ENCODE results near the gene TSPAN15.
"Not testable (repeated sequence)": the region's sequence is repeated elsewhere in the genome, so short reads cannot be mapped to it uniquely, and the experiment has no call there.

Gene TSPAN15

GRCh38 chr10:69505636-69506318 lies 54.5 kb downstream of the TSPAN15 start:
- Histone ChIP-seq H3K9me3 (no peaks in the 10 kb centered on the region), H3K27me3 (ENCODE audit: low read depth) (no peaks in the 10 kb centered on the region), H3K4me3 (no peak overlapping the region), H3K4me1 (no peaks in the 10 kb centered on the region), H3K36me3 (replicated peaks) (no peaks in the 10 kb centered on the region)
- DNase-seq (ENCODE audit: low spot score in 2 of 2), result no peak
- in situ Hi-C loops (cut with MboI; ENCODE audit: low sequenced_read_pairs), result loop anchor here (25.0 kb wide), 1 partner anchor 268 kb away; no protein-coding TSS in a partner anchor

DNA sequence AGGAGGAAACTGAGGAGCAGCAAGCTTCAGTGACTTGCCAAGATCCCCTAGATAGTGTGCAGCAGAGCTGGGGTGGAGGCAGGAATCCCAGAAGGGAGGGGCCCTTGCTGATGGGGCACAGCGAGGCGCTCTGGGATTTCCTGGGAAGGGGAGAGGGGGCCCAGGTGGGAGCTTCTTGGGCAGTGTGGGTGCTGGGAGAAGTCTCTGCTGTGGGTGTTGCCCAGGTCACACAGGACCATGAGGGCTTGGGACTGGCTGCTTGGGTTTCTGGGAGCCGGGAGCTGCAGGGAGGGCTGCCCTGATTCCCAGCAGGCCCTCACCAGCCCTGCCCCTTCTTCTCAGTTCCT lies 55.2 kb downstream of the TSPAN15 start:
- no peak for DNase-seq (ENCODE audit: low spot score in 2 of 2)
- H3K36me3 ChIP-seq (replicated peaks), result no peaks in the 10 kb centered on the region
- H3K4me3 ChIP-seq, result no peak overlapping the region
- no peaks in the 10 kb centered on the region for H3K9me3 ChIP-seq
- H3K27me3 ChIP-seq (ENCODE audit: low read depth), result no peaks in the 10 kb centered on the region
- in situ Hi-C loops (cut with MboI; ENCODE audit: low sequenced_read_pairs), result loop anchor here (25.0 kb wide), 1 partner anchor 269 kb away; no protein-coding TSS in a partner anchor
- no peaks in the 10 kb centered on the region for H3K4me1 ChIP-seq

DNA sequence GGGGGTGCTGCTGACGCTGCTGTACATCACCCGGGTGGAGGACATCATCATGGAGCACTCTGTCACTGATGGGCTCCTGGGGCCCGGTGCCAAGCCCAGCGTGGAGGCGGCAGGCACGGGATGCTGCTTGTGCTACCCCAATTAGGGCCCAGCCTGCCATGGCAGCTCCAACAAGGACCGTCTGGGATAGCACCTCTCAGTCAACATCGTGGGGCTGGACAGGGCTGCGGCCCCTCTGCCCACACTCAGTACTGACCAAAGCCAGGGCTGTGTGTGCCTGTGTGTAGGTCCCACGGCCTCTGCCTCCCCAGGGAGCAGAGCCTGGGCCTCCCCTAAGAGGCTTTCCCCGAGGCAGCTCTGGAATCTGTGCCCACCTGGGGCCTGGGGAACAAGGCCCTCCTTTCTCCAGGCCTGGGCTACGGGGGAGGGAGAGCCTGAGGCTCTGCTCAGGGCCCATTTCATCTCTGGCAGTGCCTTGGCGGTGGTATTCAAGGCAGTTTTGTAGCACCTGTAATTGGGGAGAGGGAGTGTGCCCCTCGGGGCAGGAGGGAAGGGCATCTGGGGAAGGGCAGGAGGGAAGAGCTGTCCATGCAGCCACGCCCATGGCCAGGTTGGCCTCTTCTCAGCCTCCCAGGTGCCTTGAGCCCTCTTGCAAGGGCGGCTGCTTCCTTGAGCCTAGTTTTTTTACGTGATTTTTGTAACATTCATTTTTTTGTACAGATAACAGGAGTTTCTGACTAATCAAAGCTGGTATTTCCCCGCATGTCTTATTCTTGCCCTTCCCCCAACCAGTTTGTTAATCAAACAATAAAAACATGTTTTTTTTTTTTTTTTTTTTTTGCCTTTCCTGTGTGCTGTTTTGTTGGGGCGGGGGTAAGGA lies 55.8 kb downstream of the TSPAN15 start:
- Histone ChIP-seq H3K4me3 (no peak overlapping the region), H3K27me3 (ENCODE audit: low read depth) (no peaks in the 10 kb centered on the region), H3K9me3 (no peaks in the 10 kb centered on the region), H3K4me1 (no peaks in the 10 kb centered on the region), H3K36me3 (replicated peaks) (no peaks in the 10 kb centered on the region)
- in situ Hi-C loops (cut with MboI; ENCODE audit: low sequenced_read_pairs), result loop anchor here (25.0 kb wide), 1 partner anchor 270 kb away; no protein-coding TSS in a partner anchor
- DNase-seq (ENCODE audit: low spot score in 2 of 2), result no peak

GRCh38 chr10:69508738-69509340 lies 57.6 kb downstream of the TSPAN15 start:
- in situ Hi-C loops (cut with MboI; ENCODE audit: low sequenced_read_pairs), result loop anchor here (25.0 kb wide), 1 partner anchor 272 kb away; no protein-coding TSS in a partner anchor
- Histone ChIP-seq H3K36me3 (replicated peaks) (no peaks in the 10 kb centered on the region), H3K27me3 (ENCODE audit: low read depth) (no peaks in the 10 kb centered on the region), H3K4me1 (no peaks in the 10 kb centered on the region), H3K4me3 (no peak overlapping the region), H3K9me3 (no peaks in the 10 kb centered on the region)
- no peak for DNase-seq (ENCODE audit: low spot score in 2 of 2)

DNA sequence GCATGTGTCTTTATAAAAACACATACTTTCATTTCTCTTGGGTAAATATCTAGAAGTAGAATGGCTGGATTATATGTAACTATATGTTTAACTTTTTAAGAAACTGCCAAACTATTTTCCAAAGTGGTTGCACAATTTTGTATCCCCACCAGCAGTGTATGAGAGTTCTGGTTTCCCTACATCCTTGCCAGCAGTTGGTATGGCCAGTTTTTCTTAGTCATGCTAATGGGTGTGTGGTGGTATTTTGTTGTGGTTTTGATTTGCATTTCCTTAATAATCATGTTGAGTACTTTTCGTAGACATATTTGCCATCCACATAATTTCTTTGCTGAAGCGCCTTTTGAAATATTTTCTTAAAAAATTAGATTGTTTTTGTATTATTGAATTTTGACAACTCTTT lies 61.6 kb downstream of the TSPAN15 start:
- Histone ChIP-seq H3K4me1 (no peaks in the 10 kb centered on the region), H3K9me3 (no peaks in the 10 kb centered on the region), H3K27me3 (ENCODE audit: low read depth) (no peaks in the 10 kb centered on the region), H3K4me3 (no peak overlapping the region), H3K36me3 (replicated peaks) (no peaks in the 10 kb centered on the region)
- DNase-seq (ENCODE audit: low spot score in 2 of 2), result no peak
- in situ Hi-C loops (cut with MboI; ENCODE audit: low sequenced_read_pairs), result loop anchor here (25.0 kb wide), 1 partner anchor 276 kb away; no protein-coding TSS in a partner anchor

GRCh38 chr10:69513617-69514016 lies 62.4 kb downstream of the TSPAN15 start:
- Histone ChIP-seq H3K4me3 (no peak overlapping the region), H3K4me1 (no peaks in the 10 kb centered on the region), H3K27me3 (ENCODE audit: low read depth) (no peaks in the 10 kb centered on the region), H3K36me3 (replicated peaks) (no peaks in the 10 kb centered on the region), H3K9me3 (no peaks in the 10 kb centered on the region)
- DNase-seq (ENCODE audit: low spot score in 2 of 2), result no peak
- in situ Hi-C loops (cut with MboI; ENCODE audit: low sequenced_read_pairs), result loop anchor here (25.0 kb wide), 1 partner anchor 276 kb away; no protein-coding TSS in a partner anchor

DNA sequence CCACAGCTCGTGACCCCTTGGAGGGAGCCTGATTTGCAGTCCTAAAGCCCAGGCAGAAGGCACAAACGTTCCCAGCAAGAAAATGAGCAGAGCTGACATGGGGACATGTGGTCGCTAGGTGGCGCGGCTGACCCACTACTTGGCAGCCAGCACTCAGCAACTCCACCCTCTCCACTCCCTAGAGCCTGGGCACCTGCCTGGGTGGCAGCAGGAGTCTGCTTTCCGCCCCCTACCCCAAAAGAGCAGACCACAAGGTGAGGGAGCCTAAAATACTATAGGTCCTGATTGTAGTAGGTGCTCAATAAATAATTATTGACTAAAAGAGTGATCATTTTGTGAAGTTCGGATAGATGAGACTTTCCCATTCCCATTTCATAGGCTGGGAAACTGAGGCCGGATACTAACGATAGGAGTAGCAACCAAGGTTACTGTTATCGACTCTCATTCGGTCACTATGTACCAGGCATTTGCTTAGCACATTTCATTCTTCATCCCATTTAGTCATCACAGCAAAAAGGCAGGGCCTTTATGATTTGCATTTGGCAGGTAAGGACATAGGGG lies 64.5 kb downstream of the TSPAN15 start:
- no peaks in the 10 kb centered on the region for H3K27me3 ChIP-seq (ENCODE audit: low read depth)
- in situ Hi-C loops (cut with MboI; ENCODE audit: low sequenced_read_pairs), result loop anchor here (5.0 to 25.0 kb wide), 2 partner anchors 122 to 278 kb away; no protein-coding TSS in a partner anchor
- no peak overlapping the region for H3K4me3 ChIP-seq

GRCh38 chr10:69516316-69516715 lies 65.1 kb downstream of the TSPAN15 start:
- no peaks in the 10 kb centered on the region for H3K9me3 ChIP-seq
- H3K4me3 ChIP-seq, result no peak overlapping the region
- in situ Hi-C loops (cut with MboI; ENCODE audit: low sequenced_read_pairs), result loop anchor here (5.0 to 25.0 kb wide), 2 partner anchors 121 to 279 kb away; no protein-coding TSS in a partner anchor
- H3K4me1 ChIP-seq, result no peaks in the 10 kb centered on the region
- DNase-seq (ENCODE audit: low spot score in 2 of 2), result peak; percentile 8 to 71
- no peaks in the 10 kb centered on the region for H3K36me3 ChIP-seq (replicated peaks)
- H3K27me3 ChIP-seq (ENCODE audit: low read depth), result no peaks in the 10 kb centered on the region

More for the DNA sequence above, 64.5 kb downstream of the TSPAN15 start:
- Histone ChIP-seq H3K36me3 (replicated peaks) (no peaks in the 10 kb centered on the region), H3K9me3 (no peaks in the 10 kb centered on the region), H3K4me1 (no peaks in the 10 kb centered on the region)
- peak; percentile 78 to 86 for DNase-seq (ENCODE audit: low spot score in 2 of 2)

DNA sequence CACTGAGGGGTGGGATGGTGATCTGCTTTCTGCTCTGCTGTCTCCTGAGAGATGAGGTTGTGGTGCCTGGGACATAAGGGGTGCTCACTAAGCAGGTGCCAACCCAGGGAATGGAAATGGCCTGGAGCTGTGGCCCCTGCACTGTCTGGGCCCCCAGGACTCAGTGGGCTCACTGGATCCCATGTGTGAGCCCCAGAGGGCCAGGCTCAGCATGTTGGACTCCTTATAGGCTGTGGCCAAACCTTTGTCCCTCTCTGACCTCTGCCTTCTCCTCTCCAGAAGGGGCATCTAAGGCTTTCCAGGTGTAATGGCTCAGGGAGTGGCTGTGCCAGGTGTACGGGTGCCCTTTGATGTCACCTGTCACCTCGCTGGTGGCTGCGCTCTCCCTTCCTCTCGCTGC lies 65.5 kb downstream of the TSPAN15 start:
- DNase-seq (ENCODE audit: low spot score in 2 of 2), result no peak
- in situ Hi-C loops (cut with MboI; ENCODE audit: low sequenced_read_pairs), result loop anchor here (5.0 to 25.0 kb wide), 2 partner anchors 121 to 279 kb away; no protein-coding TSS in a partner anchor
- no peaks in the 10 kb centered on the region for H3K9me3 ChIP-seq

DNA sequence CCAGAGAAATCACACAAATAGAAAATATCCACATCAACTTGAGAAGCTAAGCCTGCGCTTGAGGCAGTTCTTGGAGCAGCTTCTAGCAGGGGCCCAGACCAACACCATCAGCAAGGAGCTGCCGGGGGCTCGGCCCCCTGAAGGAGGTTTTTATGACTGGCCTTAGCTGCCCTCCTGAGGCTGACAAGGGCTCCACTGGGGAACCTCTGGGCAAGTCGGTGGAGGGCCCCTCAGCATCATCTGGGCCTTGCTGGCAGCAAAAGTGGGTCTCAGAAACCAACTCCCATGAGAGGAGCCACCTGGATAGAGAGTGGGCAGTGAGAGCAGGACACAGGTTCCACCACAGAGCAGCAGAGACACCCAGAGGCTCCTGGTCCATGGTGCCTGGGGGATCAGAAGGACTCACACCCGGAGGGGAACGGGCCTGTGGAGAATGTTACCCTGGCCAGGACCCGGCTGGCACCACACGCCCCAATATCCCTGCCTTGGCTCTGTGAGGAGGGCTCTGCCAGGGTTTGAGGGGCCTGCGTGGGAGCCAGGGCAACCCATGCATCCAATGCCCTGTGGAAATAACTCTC lies 66.1 kb downstream of the TSPAN15 start:
- Histone ChIP-seq H3K4me1 (no peaks in the 10 kb centered on the region), H3K9me3 (no peaks in the 10 kb centered on the region), H3K27me3 (ENCODE audit: low read depth) (no peaks in the 10 kb centered on the region), H3K36me3 (replicated peaks) (no peaks in the 10 kb centered on the region), H3K4me3 (no peak overlapping the region)
- DNase-seq (ENCODE audit: low spot score in 2 of 2), result no peak
- in situ Hi-C loops (cut with MboI; ENCODE audit: low sequenced_read_pairs), result loop anchor here (5.0 to 25.0 kb wide), 2 partner anchors 120 to 280 kb away; no protein-coding TSS in a partner anchor

More for the DNA sequence above, 65.5 kb downstream of the TSPAN15 start:
- no peak overlapping the region for H3K4me3 ChIP-seq
- no peaks in the 10 kb centered on the region for H3K27me3 ChIP-seq (ENCODE audit: low read depth)
- no peaks in the 10 kb centered on the region for H3K36me3 ChIP-seq (replicated peaks)
- no peaks in the 10 kb centered on the region for H3K4me1 ChIP-seq

GRCh38 chr10:69527961-69528360 lies 76.7 kb downstream of the TSPAN15 start:
- in situ Hi-C loops (cut with MboI; ENCODE audit: low sequenced_read_pairs), result no loop called here
- Histone ChIP-seq H3K4me1 (no peaks in the 10 kb centered on the region), H3K27me3 (ENCODE audit: low read depth) (peaks cover 5% of the 10 kb centered on the region; the same call in 1 of the 2 replicates), H3K36me3 (replicated peaks) (no peaks in the 10 kb centered on the region), H3K4me3 (no peak overlapping the region), H3K9me3 (no peaks in the 10 kb centered on the region)
- no peak for DNase-seq (ENCODE audit: low spot score in 2 of 2)

DNA sequence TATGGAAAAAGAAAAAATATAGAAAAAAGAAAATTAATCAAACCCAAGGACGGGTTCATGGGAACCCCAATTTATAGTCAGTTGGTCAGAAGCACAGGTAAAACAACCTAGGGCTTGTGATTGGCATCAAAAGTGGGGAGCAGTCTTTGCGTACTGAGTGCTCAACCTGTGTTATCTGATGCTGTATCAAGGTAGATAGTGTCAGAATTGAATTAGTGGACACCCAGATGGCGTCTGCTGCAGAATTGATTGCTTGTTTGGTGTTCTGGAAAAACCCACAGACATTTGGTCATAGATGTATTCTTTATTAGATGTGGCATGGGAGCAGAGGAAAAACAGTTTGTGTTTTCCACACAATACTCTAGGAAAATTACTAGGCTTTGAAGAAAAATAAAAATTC lies 82.4 kb downstream of the TSPAN15 start:
- Histone ChIP-seq H3K36me3 (replicated peaks) (no peaks in the 10 kb centered on the region), H3K9me3 (no peaks in the 10 kb centered on the region), H3K4me3 (no peak overlapping the region), H3K4me1 (no peaks in the 10 kb centered on the region), H3K27me3 (ENCODE audit: low read depth) (no peaks in the 10 kb centered on the region)
- DNase-seq (ENCODE audit: low spot score in 2 of 2), result no peak
- in situ Hi-C loops (cut with MboI; ENCODE audit: low sequenced_read_pairs), result no loop called here

GRCh38 chr10:69536521-69536920 lies 85.3 kb downstream of the TSPAN15 start:
- H3K9me3 ChIP-seq; H3K27me3 ChIP-seq (ENCODE audit: low read depth); H3K4me1 ChIP-seq; in situ Hi-C loops (cut with MboI; ENCODE audit: low sequenced_read_pairs); DNase-seq (ENCODE audit: low spot score in 2 of 2); H3K36me3 ChIP-seq (replicated peaks); H3K4me3 ChIP-seq: not testable (repeated sequence)
